Urothelium cell line (cell line): ENCODE measurements around the gene CREBZF.
"Not testable (repeated sequence)": the region's sequence is repeated elsewhere in the genome, so short reads cannot be mapped to it uniquely, and the experiment has no call there.

Source experiments
- DNase-seq: peaks from one replicate; pipeline ENCODE4 v3.0.0; 2011; ENCODE audit warnings: low spot score, mixed read lengths
- FAIRE-seq: peaks from 2 replicates; lab custom pipeline; 2011; peaks lifted over from hg19 to GRCh38; lab: Jason Lieb, UNC

CREBZF gene

GRCh38 chr11:85627998-85628770 lies 36.7 kb downstream of the CREBZF start, which contains the start of gene TMEM126B:
TMEM126B (plus strand) TSS chr11:85628593; CDS start chr11:85628608, 15 bp downstream.
- no peak for FAIRE-seq
- DNase-seq, result peak; percentile 95

DNA sequence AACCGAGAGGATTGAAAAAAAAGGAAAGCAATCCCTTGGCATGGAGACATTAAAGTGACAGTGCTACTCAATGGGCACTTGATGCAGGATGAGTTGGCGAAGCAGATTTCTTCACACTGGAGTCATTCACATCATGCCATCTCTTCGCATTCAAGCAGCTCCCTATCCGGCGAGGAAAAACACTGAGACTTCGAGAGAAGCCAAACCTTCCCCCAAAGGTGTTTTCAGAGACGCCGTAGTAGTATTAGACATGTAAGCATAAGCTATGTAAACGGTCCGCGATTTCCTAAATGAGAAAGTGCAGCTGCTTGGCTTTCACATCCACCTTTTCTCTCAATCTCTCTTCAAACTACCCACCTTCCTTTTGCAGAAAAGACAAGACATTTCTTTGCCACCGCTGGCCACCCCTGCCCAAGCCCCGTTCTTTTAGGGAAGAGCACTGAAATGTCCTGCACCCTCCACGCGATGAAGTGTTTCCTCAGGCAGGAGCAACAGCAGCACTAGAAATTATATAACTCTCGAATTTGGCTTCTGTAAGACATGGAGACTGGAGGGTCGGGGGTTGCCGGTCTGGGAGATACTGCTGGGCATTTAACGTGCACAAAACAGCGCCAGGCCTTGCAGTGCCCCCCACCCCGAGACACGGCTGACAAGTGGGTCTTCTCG lies 37.5 kb downstream of the CREBZF start, which contains the start of gene DLG2:
Gene DLG2, minus strand, starts transcription at position 13 of the 666 bp plus-strand sequence.
- DNase-seq (no peak), FAIRE-seq (no peak)

- FAIRE-seq (no peak), DNase-seq (no peak)
Measured at GRCh38 chr11:85626496-85626895, 38.4 kb downstream of the CREBZF start.

GRCh38 chr11:85620256-85620655 lies 44.7 kb downstream of the CREBZF start:
- no peak for FAIRE-seq
- no peak for DNase-seq

DNA sequence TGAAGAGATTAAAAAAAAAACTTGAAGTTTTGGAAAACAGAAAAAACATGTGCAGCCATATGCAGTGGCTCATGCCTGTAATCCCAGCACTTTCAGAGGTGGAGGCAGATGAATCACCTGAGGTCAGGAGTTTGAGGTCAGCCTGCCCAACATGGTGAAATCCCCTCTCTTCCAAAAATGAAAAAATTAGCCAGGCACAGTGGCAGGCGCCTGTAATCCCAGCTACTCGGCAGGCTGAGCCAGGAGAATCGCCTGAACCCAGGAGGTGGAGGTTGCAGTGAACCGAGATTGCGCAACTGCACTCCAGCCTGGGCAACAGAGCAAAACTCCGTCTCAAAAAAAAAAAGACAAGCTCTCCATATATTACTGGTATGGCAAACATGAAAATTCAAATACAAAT lies 45.4 kb downstream of the CREBZF start:
- FAIRE-seq, result no peak
- DNase-seq, result no peak

GRCh38 chr11:85611643-85612042 lies 53.3 kb downstream of the CREBZF start:
- not testable (repeated sequence) for DNase-seq, FAIRE-seq
